ENCODE measurements around the gene AOPEP.

Gene AOPEP

DNA sequence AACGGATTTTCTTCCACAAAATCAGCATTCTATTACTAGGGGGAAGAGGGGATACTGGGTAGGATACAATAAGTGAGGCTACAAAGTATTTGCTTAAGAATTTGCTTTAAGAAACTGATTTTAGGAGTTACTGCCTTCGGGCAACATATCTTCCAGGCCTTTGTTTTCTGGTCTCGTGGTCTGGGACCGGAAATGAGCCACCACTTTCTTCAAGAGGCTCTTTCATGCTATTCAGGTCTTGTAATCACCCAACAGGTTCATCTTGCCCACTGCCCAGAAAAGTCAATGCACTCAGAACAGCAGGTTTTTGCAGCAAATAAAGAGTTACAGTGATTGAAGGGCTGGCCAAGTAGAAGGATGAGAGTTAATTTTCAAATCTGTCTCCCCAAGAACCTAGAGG lies 6.6 kb upstream of the AOPEP start:
- DNase-seq, result no peak

DNA sequence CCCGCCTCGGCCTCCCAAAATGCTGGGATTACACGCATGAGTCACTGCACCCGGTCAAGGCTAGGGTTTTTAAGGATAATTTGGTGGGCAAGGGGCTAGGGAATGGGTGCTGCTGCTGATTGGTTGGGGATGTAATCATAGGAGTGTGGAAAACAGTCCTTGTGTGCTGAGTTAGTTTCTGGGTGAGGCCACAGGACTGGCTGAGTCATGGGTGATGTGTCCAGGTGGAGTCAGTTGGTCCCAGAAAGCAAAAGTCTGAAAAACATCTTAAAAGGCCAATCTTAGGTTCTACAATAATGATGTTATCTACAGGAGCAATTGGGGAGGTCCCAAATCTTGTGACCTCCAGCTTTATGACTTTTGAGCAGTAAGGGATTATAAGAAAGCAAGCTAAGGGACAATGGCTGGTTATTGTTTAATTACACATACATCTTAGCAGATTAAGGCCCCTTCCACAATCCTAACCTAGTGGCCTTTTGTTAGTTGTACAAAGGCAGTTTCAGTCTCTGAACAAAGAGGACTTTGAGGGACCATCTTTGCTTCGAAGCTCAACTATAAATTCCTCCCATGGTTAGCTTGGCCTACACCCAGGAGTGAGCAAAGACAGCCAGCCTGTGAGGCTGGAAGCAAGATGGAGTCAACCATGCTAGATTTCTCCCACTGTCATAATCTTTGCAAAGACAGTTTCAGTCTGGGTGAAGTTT lies 5.5 kb upstream of the AOPEP start:
- no peak for DNase-seq

DNA sequence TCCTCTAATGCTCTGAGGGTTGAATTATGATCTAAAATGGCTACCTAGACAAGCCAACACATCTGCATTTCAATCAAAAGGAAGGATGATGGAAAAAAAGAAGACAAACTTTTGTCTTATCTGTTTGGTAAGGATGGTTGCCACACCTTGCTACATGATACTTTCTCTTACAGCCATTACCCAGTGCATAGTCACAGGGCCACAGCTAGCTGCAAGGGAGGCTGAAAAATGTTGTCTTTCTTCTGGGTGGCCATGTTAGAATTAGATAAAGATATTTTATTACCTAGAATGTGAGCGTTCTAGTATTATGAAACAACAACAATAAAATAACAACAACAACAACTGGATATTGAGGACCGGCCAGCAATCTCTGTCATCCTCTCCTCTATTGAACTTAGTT lies 4.7 kb upstream of the AOPEP start:
- DNase-seq, result no peak

DNA sequence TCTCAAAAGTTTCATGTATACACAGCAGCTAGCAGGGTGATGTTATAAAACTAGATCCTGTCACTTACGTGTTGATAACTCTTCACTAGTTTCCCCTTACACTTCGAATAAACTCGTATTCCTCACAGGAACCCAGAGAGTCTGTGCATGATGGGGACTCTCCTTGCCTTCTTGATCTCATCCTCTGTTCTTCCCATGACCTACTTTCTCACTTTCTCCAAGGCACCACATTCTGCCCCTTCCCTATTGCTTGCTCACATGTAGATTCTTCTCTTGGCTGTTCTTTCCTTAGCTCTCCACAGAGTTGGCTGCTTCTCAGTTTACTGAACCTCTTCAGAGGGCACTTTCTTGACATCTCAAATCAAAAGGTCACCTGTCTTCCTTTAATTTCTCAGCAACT lies 1.2 kb upstream of the AOPEP start:
- DNase-seq, result no peak

DNA sequence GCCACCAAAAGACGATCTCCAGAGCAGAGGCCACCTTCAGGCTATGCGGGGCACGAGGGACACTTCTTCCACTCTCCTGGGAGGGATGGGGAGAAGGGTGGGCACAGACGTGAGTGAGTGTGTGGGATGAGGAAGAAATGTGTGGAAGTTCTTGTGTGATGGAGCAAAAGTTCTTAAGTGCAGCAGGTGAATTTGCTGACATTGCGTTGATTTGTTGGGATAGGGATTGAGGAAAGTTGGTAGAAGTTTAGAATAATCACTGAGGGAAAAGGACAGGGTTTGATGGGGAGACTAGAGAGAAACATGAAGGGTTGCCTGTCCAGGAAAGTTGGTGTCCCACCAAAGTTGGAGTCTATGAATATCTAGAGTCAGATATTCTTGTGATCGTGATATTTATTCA lies 2.2 kb downstream of the AOPEP start:
- DNase-seq, result no peak

DNA sequence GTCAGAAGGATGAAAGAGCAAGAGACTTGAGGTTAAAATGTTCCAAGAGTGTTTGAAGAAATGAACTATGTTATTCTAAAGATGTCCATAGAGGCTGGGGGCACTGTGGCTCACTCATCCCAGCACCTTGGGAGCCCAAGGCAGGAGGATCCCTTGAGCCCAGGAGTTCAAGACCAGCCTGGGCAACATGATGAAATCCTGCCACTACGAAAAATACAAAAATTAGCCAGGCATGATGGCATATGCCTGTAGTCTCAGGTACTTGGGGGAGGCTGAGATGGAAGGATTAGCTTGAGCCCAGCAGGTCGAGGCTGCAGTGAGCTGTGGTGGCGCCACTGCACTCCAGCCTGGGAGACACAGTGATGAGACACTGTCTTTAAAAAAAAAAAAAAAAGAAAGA lies 2.7 kb downstream of the AOPEP start:
- DNase-seq, result no peak

DNA sequence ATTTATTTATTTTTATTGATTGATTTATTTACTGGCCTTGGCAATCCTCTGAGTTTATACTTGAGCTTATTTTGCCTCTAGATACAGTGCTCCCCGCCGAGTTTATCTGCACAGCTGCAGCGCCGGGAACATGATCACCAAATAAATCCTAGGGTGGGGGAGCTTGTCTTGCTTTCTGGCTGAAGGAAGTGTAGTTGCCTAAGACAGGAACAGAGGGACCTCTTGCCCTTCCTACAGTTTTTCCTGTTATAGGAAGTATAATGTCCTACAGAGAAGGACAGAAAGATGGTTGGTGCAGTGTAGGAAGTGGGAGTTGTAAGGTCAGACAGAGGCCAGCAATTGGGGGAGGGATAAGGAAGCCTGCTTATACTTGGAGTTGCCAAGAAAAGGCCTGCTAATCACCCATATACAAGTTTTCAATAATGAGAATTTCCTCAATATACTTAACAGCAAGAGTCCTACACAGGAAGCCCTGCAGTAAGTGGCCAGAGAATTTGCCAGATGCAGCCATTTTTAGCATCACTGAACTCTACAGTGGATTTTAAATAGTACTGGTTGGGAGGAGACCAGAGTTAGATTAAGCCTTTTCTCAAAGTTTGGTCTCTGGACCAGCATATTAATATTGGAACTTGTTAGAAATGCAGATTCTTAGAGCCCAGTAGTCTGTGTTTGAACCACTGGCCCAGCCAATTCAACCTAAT lies 7.7 kb downstream of the AOPEP start:
- no peak for DNase-seq

DNA sequence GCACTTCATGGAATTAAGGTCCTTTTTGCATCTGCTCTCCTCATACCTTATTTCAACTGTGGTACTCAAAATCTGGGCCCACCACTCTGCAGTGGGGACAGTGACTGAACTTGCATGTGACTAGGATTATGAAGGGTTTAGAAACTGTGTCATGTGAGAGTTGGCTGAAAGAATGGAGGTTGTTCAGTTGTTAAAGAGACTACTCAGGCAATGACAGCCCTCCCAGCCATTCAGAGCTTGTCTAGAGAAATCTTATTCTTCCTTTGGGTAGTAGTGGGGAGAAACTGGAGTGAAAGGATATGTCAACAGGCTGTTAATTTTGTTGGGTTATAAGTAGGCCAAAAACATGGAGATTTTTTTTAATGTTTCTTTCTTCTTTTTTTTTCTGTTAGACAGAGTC lies 10.3 kb downstream of the AOPEP start:
- DNase-seq, result no peak

DNA sequence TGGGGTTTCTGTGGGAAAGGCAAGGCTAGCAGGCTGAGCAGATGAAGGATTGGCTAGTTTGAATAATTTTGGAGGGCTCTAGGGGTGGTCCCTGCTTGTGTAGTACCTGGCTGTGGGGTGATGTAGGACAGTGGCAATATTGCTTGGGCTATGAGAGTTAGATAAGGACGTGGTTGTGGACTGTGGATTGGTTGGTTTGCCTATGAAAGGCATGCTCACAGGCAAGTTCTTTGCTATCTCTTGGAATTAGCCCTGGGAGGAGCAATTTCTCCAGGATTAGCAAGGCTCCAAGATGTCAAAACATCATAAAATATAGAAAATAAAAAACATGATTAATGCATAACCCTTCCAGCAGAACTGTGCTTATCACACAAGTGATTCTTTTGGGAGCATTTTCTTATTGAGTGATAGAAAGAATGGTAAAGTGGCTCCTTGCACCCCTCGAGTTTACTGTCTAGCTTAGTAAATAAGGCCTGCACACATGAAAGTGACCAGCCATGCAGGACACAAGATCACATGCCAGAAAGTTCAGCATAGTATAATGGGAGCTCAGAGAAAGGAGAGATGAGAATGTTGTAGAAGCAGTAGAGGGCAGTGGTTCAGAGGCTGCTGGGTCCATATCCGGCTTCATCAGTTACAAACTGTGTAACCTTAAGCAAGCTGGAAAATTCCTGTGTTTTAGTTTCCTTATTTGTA lies 13.8 kb downstream of the AOPEP start:
- DNase-seq, result no peak

DNA sequence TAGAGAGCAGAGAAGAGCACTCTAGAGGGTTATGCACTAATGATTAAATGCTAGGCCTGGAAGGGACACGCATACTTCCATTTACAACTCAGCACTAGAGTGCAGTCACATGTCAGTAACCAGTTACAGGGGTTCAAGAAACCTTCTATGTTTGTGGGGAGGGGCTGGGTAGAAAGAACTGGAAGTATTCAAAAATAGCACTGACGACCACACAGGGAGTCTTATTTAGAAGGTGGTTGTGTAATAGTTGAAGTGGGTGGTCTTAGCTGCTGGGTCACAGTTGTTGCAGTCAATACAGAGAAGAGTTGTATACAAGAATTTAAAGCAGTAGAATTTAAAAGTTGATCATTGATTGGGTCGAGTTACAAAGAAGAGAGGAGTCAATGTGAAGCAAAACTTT lies 15.4 kb downstream of the AOPEP start:
- DNase-seq, result no peak

DNA sequence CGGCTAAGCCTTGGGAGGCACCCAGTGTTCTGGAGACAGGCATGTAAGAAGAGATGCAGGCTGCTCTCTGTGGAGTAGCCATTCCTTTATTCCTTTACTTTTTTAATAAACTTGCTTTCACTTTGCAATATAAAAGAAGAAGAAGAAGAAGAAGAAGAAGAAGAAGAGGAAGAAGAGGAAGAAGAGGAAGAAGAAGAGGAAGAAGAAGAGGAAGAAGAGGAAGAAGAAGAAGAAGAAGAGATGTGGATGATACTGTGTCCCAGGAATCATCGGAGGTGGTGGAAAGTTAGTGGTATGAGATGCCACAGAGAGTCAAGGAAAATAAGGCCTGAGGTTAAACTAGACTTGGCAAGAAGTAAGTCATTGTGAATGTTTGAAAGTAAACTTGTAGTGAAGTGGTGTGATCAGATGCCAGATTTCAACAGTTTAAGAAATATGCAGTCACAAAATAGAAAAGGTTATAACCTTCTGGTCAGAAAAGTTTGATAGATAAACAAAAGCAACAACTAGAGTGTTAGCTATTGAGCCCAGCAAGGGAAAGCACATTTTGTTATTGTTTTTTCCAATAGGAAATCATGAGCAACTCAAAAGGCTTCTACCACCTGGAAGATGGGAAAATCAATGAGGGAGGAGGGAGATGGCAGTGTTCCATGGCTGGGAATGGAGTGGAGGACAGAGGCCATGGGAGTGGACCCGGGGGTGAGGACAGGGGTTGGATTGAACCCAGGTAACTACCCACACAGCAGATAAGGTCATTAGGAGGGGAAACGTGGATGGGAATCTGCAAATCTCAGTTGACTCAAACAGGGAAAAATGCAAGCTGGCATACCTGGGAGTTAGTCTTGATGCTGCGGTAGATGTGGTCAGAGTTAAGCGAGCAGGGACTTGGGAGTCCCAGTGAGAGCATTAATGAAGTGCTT lies 16.8 kb downstream of the AOPEP start:
- no peak for DNase-seq

DNA sequence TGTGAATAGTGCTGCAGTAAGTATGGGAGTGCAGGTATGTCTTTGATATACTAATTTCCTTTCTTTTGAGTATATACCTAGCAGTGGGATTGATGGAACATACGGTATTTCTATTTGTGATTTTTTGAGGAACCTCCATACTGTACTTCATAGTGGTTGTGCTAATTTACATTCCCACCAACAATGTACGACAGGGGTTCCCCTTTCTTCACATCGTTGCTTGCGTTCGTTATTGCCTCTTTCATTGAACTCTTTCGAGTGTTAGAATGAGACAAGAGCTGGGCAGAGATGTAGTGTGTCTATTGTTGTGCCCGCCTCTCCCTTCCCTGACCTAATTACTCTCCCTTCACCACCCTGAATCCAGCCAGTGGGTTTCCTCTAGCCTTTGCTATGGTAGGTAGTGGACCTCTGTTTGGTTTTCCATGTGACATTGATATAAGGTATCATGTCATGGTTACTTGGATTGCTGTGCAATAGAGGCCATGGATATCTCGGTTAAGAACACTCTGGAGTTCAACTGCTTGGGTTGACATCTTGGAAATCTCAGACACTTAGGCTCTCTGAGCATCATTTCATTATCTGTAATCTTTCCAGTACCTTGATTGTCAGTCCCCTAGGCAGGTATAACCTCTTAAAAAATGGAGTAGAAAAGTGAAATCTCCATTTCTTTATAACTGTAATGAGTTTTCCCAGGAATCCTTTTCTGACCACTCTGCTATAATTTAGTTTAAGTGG lies 19.5 kb downstream of the AOPEP start:
- no peak for DNase-seq

DNA sequence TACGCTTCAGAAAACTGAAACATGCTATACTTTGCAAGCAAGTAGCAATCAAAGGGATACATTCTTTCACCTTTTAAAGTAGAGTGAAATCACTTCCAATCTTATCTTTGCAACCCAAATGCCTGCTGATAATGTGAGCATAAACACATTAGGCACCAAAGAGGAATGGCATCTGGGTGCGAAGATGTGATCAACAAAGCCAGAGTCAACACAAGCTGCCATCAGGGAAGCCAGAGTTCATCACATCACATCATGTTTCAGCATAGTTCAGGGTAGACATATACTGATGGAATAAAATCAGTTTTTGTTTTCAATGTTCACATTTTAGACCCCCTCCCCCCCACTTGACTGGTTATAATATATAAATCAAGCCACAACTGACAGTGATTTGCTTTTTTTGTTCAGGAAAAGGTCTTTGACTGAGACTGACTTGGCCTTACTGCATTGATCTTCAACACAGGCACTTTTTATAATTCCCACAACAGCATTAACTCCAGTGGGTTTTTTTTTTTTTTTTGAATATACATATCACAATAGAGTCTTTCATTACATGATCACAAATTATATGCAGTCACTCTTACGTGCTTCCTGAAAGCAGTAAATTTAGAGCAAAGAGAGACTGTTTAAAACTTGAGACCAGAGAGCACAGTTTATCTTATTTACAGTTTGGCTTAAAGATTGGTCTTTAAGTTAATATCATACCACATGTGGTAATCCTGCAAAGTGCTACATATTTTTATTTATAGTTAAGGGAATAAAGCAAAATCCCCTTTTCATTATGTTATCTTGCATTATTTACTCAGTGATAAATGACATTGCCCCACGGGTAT lies 20.3 kb downstream of the AOPEP start:
- DNase-seq, result no peak

DNA sequence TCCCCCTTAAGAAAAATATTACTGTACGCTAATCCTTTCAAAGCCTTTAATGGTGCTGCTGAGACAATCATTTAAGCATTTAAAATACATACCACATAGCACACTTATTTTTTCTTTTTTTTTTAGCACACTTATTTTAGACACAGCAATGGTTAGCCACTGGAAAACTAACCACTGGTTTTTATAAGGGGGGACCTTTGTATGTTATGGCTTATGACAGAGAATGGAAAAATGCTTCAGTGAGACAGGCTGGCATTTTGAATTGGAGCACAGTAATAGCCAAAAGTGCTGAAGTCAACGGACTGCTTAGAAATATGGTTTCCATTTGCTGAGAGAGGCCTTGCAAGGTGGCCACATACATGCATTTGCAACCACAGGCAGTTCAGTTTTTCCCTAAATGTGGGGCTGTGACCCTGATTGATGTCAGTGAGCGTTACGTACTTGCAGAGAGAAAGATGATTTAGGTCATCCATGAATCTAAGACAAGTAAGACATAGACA lies 28.5 kb downstream of the AOPEP start:
- no peak for DNase-seq

DNA sequence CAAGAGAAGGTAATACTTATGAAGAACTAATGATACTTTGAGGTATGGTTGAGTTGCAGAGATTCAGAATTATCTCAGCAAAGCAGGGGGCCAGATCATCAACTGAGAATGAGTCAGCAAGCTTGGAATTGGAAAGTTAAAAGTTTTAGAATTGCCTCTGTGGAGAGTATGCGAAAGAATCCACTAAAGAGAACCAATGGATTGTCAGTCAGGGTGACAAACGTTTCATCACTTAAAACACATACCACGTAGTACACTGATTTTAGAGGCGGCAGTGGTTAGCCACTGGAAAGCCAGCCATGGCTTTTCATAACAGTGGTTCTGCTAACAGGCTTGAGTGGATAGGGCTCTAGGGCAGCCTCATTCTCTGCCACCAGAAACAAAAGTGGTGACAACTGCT lies 30.7 kb downstream of the AOPEP start:
- no peak for DNase-seq

DNA sequence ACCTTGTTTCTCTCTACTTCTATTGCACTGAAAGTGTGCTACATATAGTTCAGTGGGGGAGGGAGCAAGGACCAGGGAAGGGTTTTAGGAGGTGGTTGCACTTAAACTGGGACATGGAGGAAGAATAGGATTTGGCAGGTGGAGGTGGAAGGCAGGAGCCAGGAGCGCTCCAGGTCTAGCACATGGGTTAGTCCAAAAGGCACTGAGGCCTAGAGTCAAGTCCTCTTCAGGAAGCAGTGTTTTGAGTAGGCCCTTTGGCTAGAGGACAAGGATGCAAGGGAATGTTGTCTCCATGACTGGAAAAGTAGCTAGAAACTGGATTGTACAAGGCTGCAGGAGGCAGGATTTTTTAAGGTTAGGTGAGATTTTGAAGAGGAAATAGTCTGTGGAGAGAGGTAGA lies 31.5 kb downstream of the AOPEP start:
- DNase-seq, result no peak

DNA sequence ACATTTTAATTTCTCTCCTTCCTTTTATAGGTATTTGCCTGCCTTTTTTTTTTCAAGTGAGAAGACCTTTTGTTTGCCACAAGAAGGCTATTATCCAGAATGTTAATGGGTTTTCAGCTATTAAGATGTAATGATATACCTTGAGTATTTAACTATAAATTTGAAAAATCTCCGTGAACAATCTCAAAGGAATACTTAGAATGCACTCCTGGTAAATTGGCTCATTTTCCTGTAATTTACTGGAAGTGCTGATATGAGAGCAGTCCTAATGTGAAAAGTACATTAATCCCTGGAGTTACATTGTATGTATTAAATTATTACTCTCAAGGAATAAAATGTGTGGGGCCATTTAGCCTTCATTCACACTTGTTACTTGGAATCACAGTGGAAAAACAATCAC lies 32.4 kb downstream of the AOPEP start:
- no peak for DNase-seq

DNA sequence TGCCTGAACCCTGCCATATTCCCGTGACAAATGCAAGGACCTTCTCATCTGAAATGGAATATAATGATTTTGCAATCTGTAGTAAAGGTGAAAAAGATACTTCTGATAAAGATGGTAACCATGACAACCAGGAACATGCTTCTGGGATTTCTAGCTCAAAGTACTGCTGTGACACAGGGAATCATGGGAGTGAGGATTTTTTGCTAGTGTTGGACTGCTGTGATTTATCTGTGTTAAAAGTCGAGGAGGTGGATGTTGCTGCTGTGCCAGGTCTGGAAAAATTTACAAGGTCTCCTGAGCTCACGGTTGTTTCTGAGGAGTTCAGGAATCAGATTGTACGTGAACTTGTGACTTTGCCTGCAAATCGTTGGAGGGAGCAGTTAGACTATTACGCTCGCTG lies 33.5 kb downstream of the AOPEP start:
- DNase-seq, result no peak

DNA sequence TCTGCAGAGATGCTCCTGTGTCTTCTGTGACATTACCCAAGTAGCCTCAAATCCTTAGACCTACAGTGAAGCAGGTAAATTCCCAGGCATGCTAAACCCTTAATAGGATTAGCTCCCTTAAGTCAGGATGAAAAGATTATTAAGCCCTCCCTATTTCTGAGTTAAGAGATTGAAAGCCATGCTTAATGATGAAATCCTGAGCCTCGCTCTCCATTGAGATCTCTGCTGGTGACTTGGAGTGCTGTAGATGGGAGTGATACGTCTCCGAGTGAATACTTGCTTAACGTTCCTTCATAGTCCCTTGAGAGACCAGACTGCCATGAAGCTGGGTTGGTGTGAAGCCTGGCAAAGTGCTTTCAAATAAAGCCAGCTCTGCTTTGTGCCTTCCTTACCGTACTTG lies 34.2 kb downstream of the AOPEP start:
- DNase-seq, result no peak

DNA sequence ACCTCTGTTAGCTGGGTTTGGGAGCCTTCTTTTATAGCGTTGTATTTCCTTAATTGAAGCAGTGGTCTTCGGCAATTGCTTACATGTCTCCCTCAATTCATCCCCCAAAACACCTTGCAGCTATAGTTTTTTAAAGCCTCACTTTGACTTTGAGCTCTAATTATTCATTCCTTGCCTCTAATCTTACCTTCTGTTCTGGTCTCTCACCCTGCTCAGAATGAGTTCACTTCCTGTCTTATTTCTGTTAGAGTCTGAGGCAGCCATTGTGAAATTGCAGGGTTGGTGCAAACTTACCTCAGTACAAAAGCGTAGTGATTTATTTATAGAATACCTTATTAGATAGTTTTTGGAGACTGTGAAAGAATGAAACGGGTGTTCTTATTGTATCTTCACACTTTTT lies 35.0 kb downstream of the AOPEP start:
- no peak for DNase-seq

DNA sequence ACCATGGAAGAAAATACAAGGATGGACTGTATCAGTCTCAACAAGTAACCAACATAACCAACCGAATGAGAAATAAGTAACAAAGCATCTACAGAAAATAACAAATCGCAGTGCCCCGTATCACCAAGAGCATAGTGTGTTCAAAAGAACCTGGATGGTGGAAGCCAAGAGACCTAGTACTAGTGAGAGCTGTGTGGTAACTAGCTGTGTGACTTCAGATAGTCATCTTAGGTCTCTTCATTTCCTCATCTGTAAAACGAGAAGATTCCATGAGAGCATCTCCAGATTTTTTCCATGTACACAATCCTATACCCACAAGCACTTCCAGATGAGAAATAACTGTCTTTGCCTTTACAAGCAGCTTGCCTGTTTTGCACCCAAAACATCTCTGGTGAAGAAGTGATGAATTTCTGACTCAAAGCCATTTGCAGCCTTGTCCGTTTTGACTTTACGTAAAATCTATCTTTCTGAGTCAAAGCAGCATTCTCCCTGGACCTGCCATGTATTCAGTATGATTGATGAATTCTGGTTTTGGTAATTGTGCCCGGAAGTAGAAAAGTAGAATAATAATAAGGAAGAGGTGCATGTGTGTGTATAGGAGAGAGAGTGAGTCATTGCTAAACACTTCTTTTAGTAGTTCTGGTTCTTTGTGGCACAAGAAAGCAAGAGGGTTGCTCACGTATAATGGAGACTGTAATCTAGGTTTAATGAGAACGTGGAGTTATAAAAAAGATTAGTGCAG lies 41.0 kb downstream of the AOPEP start:
- no peak for DNase-seq
